Gastrocnemius medialis (tissue), 4 donors: ENCODE results near the gene RRAGC.

Experiments
- POLR2A ChIP-seq, 2 donors: fragments of 450-650 bp; IDR thresholded peaks; one replicate each; pipeline ENCODE4 v1.6.1; 2017; ENCODE audit warnings: antibody characterized with exemption in 2 of 2, mild to moderate bottlenecking in 2 of 2, moderate library complexity in 2 of 2
- TF ChIP-seq, protein P1 (sequence below), 5 experiments: fragments of 450-650 bp in 3 of 5; fragments of 200-600 bp in 2 of 5; sonication (generic) in 2 of 5; IDR thresholded peaks in 4 of 5; conservative IDR thresholded peaks in 1 of 5; 1 replicate in 4 of 5; 2 replicates in 1 of 5; pipeline ENCODE4 v1.5.1; 2016 to 2019; ENCODE audit warnings: antibody characterized with exemption in 5 of 5, mild to moderate bottlenecking in 3 of 5, moderate library complexity in 3 of 5

DNA sequence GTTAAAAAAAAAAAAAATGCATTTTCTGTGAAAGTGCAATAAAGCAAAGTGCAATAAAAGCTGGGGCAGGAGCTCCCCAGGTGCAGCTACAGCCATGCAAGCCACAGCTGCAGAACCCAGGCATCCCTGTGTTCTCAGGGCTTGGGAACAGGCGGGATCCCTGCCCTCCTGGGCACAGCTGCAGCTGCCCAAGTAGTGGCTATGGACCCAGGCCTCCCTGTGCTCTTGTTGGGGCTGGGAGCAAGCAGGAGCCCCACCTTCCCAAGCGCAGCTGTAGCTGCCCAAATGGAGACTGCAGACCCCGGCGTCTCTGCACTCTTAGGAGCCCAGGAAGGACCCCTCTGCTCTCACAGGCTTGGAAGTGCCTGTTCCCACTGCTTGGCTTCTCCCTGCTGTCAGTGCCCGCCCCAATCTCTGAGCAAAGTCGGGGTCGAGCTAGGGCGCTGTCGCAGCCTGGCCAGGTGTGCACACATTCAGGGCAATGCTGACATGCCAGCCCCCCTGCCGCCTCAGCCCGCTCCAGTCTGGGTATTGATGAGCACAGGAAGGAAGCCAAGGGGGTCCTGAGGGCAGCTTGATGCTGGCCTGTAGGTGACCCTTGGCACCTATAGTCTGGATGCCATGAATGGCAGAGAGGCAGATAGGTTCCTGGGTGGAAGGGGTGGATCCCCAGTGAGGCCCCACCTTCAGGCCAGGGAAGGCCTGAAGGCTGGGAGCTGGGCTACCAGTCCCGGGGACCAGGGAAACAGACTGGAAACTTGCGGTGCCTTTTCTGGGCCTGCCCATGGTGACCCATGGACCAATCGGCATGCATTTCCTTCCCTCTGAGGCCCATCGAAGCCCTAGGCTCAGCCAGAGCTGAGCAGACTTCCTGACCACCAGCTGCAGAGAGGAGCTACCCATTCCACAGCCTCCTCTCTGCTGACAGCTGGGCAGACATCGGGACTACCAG is 58.6 kb downstream of the RRAGC start:
- TF ChIP-seq, protein P1, sequence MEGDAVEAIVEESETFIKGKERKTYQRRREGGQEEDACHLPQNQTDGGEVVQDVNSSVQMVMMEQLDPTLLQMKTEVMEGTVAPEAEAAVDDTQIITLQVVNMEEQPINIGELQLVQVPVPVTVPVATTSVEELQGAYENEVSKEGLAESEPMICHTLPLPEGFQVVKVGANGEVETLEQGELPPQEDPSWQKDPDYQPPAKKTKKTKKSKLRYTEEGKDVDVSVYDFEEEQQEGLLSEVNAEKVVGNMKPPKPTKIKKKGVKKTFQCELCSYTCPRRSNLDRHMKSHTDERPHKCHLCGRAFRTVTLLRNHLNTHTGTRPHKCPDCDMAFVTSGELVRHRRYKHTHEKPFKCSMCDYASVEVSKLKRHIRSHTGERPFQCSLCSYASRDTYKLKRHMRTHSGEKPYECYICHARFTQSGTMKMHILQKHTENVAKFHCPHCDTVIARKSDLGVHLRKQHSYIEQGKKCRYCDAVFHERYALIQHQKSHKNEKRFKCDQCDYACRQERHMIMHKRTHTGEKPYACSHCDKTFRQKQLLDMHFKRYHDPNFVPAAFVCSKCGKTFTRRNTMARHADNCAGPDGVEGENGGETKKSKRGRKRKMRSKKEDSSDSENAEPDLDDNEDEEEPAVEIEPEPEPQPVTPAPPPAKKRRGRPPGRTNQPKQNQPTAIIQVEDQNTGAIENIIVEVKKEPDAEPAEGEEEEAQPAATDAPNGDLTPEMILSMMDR (IDR thresholded peaks at IDR 0.05 in 4 of 5, conservative IDR thresholded peaks at IDR 0.05 in 1 of 5), result no peak
- no peak for TF ChIP-seq POLR2A (IDR thresholded peaks at IDR 0.05)
